Skeletal muscle satellite cell (primary cell): ENCODE results near the gene ADAM30.

Experiments used
- H3K27me3 ChIP-seq: 2 replicates; pipeline ENCODE4 v1.7.0; 2013; ENCODE audit warnings: low read length; ENCODE audit not compliant: control insufficient read depth, insufficient read depth
- H3K36me3 ChIP-seq: 2 replicates; pipeline ENCODE4 v1.7.0; 2013; ENCODE audit warnings: mild to moderate bottlenecking, control low read depth, low read length; ENCODE audit not compliant: insufficient read depth
- H3K4me1 ChIP-seq: 2 replicates; pipeline ENCODE4 v1.7.0; 2013; ENCODE audit warnings: low read length; ENCODE audit not compliant: control insufficient read depth, insufficient read depth
- H3K4me2 ChIP-seq: 2 replicates; pipeline ENCODE4 v1.7.0; 2013; ENCODE audit warnings: mild to moderate bottlenecking, low read length
- H3K4me3 ChIP-seq: 2 replicates; pipeline ENCODE4 v1.7.0; 2013; ENCODE audit warnings: low read length
- H3K9ac ChIP-seq: 2 replicates; pipeline ENCODE4 v1.7.0; 2013; ENCODE audit warnings: mild to moderate bottlenecking, low read depth, low read length, moderate library complexity
- H3K9me3 ChIP-seq: replicated peaks from 2 replicates; pipeline ENCODE4 v1.7.0; 2013; ENCODE audit warnings: mild to moderate bottlenecking, control low read depth, low read length

Gene ADAM30

GRCh38 chr1:119920104-119920968 lies 24.0 kb upstream of the ADAM30 start:
- no peaks in the 10 kb centered on the region for H3K4me1 ChIP-seq
- no peak overlapping the region for H3K4me3 ChIP-seq
- no peak overlapping the region for H3K9ac ChIP-seq
- peaks cover 97% of the 10 kb centered on the region for H3K36me3 ChIP-seq
- no peaks in the 10 kb centered on the region for H3K9me3 ChIP-seq
- H3K27me3 ChIP-seq = no peaks in the 10 kb centered on the region
- H3K4me2 ChIP-seq = no peak overlapping the region

GRCh38 chr1:119919241-119919640 lies 22.9 kb upstream of the ADAM30 start:
- no peaks in the 10 kb centered on the region for H3K4me1 ChIP-seq
- no peak overlapping the region for H3K4me2 ChIP-seq
- H3K9me3 ChIP-seq = no peaks in the 10 kb centered on the region
- no peak overlapping the region for H3K9ac ChIP-seq
- peaks cover 97% of the 10 kb centered on the region for H3K36me3 ChIP-seq
- H3K4me3 ChIP-seq = no peak overlapping the region
- no peaks in the 10 kb centered on the region for H3K27me3 ChIP-seq

DNA sequence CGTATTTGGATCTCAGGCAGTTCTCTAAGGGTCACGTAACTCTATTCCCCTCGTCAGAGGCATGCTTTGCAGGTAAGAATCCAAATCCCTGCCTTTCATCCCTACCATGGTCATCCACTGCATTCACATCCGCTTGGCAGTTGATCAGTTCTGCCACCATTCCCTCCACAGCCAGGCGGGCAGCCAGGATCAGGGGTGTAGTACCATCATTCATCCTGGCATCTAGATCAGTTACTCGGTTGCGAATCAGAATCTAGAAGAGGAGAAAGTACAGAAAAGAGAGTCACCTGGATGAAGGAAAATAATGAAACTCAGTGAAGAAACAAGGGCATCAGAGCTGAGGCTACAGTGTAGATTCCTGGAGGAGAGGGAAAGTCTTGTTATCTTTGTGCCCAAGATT lies 22.0 kb upstream of the ADAM30 start:
- Histone ChIP-seq H3K27me3 (no peaks in the 10 kb centered on the region), H3K36me3 (peaks cover 97% of the 10 kb centered on the region), H3K9ac (no peak overlapping the region), H3K4me1 (no peaks in the 10 kb centered on the region), H3K9me3 (no peaks in the 10 kb centered on the region), H3K4me2 (no peak overlapping the region), H3K4me3 (no peak overlapping the region)

DNA sequence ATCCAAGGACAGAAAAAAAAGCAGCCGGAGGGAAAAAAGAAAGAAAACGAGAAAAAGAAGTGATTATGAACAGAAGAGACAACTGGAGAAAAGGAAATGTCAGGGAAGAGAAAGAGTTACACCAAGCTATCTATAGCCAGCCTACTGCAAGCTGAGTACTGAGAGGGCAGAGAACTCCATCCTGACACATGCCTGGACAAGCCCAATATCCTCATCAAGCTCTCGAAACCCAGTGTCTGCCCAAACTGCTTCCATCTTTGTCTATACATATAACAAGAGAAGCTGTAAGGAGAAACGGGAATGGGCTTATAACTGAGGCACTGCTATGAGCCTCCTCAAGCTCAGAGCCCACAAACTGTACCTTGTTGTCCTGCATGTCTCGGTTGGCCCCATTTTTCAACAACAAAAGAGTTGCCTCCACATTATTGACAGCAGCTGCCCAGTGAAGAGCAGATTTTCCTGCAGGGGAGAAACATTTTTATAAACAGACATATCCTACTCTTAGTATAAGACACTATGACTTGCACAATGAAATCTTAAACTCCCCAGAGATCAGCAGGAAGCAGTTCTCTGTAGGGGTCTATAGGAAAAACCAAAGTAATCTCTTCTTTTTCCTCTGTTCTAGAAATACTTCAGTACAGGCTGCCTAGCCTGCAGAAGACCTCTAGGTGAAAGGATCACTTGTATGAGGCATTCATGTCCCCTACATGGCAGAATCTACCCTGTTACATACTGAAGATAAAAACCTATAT lies 21.2 kb upstream of the ADAM30 start:
- no peak overlapping the region for H3K4me3 ChIP-seq
- peaks cover 97% of the 10 kb centered on the region for H3K36me3 ChIP-seq
- no peak overlapping the region for H3K4me2 ChIP-seq
- H3K4me1 ChIP-seq = no peaks in the 10 kb centered on the region
- H3K9ac ChIP-seq = no peak overlapping the region
- no peaks in the 10 kb centered on the region for H3K27me3 ChIP-seq
- no peaks in the 10 kb centered on the region for H3K9me3 ChIP-seq

DNA sequence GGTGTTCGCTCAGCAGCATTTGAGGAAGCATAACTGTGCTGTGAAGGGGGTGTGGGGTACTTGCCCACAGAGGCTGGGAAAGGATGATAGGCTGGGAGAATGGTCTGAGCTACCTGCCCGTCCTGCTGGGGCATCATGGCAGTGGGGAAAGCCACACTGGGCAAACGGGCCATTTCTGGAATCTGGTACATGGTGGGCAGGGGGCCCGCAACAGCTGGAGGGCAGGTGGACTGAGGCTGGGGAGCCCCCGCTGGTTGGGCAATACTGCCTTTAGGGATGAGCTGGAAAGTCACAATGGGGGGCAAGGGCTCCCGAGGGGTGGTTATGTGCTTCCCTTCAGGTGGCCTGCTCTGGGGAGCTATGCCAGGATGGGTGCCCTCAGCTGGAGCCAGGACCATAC lies 19.2 kb upstream of the ADAM30 start:
- Histone ChIP-seq H3K4me1 (no peaks in the 10 kb centered on the region), H3K4me2 (no peak overlapping the region), H3K4me3 (no peak overlapping the region), H3K36me3 (peaks cover 94% of the 10 kb centered on the region), H3K9me3 (no peaks in the 10 kb centered on the region), H3K9ac (no peak overlapping the region), H3K27me3 (no peaks in the 10 kb centered on the region)

DNA sequence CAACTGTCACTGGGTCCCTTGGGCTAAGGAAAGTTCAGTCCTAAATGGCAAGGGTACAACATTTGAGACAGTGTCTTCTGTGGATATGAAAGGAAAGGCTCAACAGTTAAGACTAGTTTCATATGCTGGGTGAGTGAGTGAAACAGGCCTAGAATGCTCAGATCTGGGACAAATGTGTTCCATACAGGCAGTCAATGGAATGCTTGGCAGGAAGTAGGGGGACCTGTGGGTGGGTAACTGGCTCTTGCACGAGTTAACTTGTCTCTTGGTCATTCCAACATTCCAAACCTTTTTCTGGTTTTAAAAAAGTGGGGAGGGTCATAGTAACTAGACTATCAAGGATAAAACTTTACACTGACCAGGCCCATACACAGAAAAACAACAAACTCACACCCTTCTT lies 17.8 kb upstream of the ADAM30 start:
- Histone ChIP-seq H3K36me3 (peaks cover 86% of the 10 kb centered on the region), H3K4me2 (no peak overlapping the region), H3K27me3 (no peaks in the 10 kb centered on the region), H3K9me3 (no peaks in the 10 kb centered on the region), H3K9ac (no peak overlapping the region), H3K4me3 (no peak overlapping the region), H3K4me1 (no peaks in the 10 kb centered on the region)

DNA sequence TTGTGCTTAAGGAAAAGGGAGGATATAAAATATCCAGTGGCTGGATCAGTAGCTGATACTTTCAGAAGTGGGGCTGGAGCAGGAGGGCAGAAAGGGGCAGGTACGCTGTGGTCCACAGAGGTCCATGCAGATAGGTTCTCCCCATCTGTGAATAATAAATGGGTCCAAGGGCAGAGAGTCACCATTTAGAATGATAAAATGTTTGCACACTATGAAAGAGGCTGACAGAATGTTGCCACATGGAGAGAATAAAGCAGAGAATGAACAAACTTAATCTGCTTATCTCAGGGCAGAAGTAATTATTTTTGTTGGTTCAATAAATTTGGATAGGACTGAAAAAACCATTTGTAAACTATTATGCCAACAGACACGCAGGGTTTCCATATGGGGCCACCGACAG lies 16.6 kb upstream of the ADAM30 start:
- no peaks in the 10 kb centered on the region for H3K9me3 ChIP-seq
- H3K4me1 ChIP-seq = no peaks in the 10 kb centered on the region
- H3K4me3 ChIP-seq = no peak overlapping the region
- H3K9ac ChIP-seq = no peak overlapping the region
- H3K27me3 ChIP-seq = no peaks in the 10 kb centered on the region
- peaks cover 75% of the 10 kb centered on the region for H3K36me3 ChIP-seq
- no peak overlapping the region for H3K4me2 ChIP-seq

DNA sequence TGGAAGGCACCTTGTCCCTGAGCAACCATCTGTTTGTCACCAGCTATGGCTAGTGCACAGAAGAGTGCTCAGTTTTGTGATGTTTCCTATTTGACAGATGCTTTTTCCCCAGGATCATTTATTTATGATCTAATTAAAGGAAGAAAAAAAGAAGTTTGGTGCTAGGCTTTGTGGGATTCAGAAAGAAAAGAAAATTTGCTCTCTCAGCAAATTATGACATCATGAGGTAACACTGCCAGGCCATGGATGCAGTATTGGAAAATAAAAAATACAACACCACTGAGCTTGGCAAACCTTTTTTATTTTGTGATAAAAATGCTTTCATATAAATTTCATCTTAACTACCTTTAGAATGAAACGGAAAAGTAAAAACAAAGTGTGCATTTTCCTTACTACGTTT lies 15.5 kb upstream of the ADAM30 start:
- H3K36me3 ChIP-seq = peaks cover 67% of the 10 kb centered on the region
- H3K9ac ChIP-seq = no peak overlapping the region
- no peaks in the 10 kb centered on the region for H3K4me1 ChIP-seq
- no peak overlapping the region for H3K4me3 ChIP-seq
- H3K9me3 ChIP-seq = no peaks in the 10 kb centered on the region
- no peak overlapping the region for H3K4me2 ChIP-seq
- no peaks in the 10 kb centered on the region for H3K27me3 ChIP-seq

- H3K4me2 ChIP-seq = no peak overlapping the region
- H3K36me3 ChIP-seq = peaks cover 55% of the 10 kb centered on the region
- H3K4me3 ChIP-seq = no peak overlapping the region
These were observed 14.3 kb upstream of the ADAM30 start for GRCh38 chr1:119910618-119911017.

GRCh38 chr1:119909890-119910596 lies 13.7 kb upstream of the ADAM30 start:
- H3K4me3 ChIP-seq = no peak overlapping the region

More at GRCh38 chr1:119910618-119911017, 14.3 kb upstream of the ADAM30 start:
- Histone ChIP-seq H3K27me3 (no peaks in the 10 kb centered on the region), H3K9me3 (peaks cover 4% of the 10 kb centered on the region), H3K4me1 (no peaks in the 10 kb centered on the region), H3K9ac (no peak overlapping the region)

GRCh38 chr1:119908661-119909060 lies 12.3 kb upstream of the ADAM30 start:
- Histone ChIP-seq H3K9ac (no peak overlapping the region), H3K36me3 (peaks cover 36% of the 10 kb centered on the region), H3K4me2 (no peak overlapping the region)

More at GRCh38 chr1:119909890-119910596, 13.7 kb upstream of the ADAM30 start:
- no peaks in the 10 kb centered on the region for H3K4me1 ChIP-seq
- peaks cover 49% of the 10 kb centered on the region for H3K36me3 ChIP-seq
- H3K9ac ChIP-seq = no peak overlapping the region
- peaks cover 5% of the 10 kb centered on the region for H3K9me3 ChIP-seq
- H3K27me3 ChIP-seq = no peaks in the 10 kb centered on the region
- no peak overlapping the region for H3K4me2 ChIP-seq

More at GRCh38 chr1:119908661-119909060, 12.3 kb upstream of the ADAM30 start:
- peaks cover 5% of the 10 kb centered on the region for H3K9me3 ChIP-seq
- no peak overlapping the region for H3K4me3 ChIP-seq
- H3K27me3 ChIP-seq = no peaks in the 10 kb centered on the region
- no peaks in the 10 kb centered on the region for H3K4me1 ChIP-seq
